Cardiac septum (tissue), 1 donor: ENCODE data around the gene RBBP8NL. TPM values are rescaled to one million over a fixed set of nuclear protein-coding genes. Genes with fewer than 3 reads are reported as not detected.

Experiments used
- DNase-seq: peaks from one replicate; pipeline ENCODE4 v3.0.0-alpha.2; 2020; ENCODE audit warnings: low spot score
- intact Hi-C: fragments of 100-400 bp; cut with DNase I; formaldehyde crosslinking; loops from one replicate; pipeline ENCODE4 v1.14.0; 2022
- total RNA-seq: library from RNA; stranded (reverse); fragmentation: NEBNext Ultra II Directional; extraction: Animal tissue kit (Norgen Biotek cat#: 25700); gene quantifications from one replicate; pipeline ENCODE4 v1.2.1, GENCODE V29; 2021
- donor health status: DM: no; HTN: no; CAD: no.

The RBBP8NL gene
- total RNA-seq, 1 donor from 2014 or later: not detected

- DNase-seq: no peak
Measured at GRCh38 chr20:62425281-62426058, 1.9 kb downstream of the RBBP8NL start.

GRCh38 chr20:62424249-62425107 is 2.9 kb downstream of the RBBP8NL start:
- no peak for DNase-seq
- intact Hi-C loops: no loop called here

More at GRCh38 chr20:62425281-62426058, 1.9 kb downstream of the RBBP8NL start:
- intact Hi-C loops: no loop called here

GRCh38 chr20:62423326-62423706 is 4.0 kb downstream of the RBBP8NL start:
- intact Hi-C loops: no loop called here
- no peak for DNase-seq

- intact Hi-C loops: no loop called here
- no peak for DNase-seq
Measured at GRCh38 chr20:62422636-62423325, 4.6 kb downstream of the RBBP8NL start.

GRCh38 chr20:62421716-62421990 is 5.7 kb downstream of the RBBP8NL start:
- intact Hi-C loops: no loop called here
- no peak for DNase-seq

- intact Hi-C loops: no loop called here
- DNase-seq: no peak
Measured at GRCh38 chr20:62420846-62421715, 6.3 kb downstream of the RBBP8NL start.

- intact Hi-C loops: loop anchor here (10.0 kb wide), 1 partner anchor 195 kb away; no protein-coding TSS in a partner anchor
- DNase-seq: no peak
Measured at GRCh38 chr20:62419759-62420158, 7.6 kb downstream of the RBBP8NL start.

- intact Hi-C loops: loop anchor here (10.0 kb wide), 1 partner anchor 196 kb away; no protein-coding TSS in a partner anchor
- no peak for DNase-seq
Measured at GRCh38 chr20:62418709-62419487, 8.4 kb downstream of the RBBP8NL start.

GRCh38 chr20:62417981-62418708 is 9.2 kb downstream of the RBBP8NL start:
- intact Hi-C loops: loop anchor here (10.0 kb wide), 1 partner anchor 197 kb away; no protein-coding TSS in a partner anchor
- DNase-seq: no peak

- intact Hi-C loops: loop anchor here (10.0 kb wide), 1 partner anchor 198 kb away; no protein-coding TSS in a partner anchor
- DNase-seq: no peak
Measured at GRCh38 chr20:62416651-62417637, 10.4 kb downstream of the RBBP8NL start.

GRCh38 chr20:62415354-62416111 is 11.8 kb downstream of the RBBP8NL start:
- DNase-seq: no peak
- intact Hi-C loops: loop anchor here (10.0 kb wide), 1 partner anchor 199 kb away; no protein-coding TSS in a partner anchor

- no peak for DNase-seq
- intact Hi-C loops: loop anchor here (10.0 kb wide), 1 partner anchor 201 kb away; no protein-coding TSS in a partner anchor
Measured at GRCh38 chr20:62413896-62414481, 13.3 kb downstream of the RBBP8NL start.

GRCh38 chr20:62413025-62413570 is 14.2 kb downstream of the RBBP8NL start:
- no peak for DNase-seq
- intact Hi-C loops: loop anchor here (10.0 kb wide), 1 partner anchor 202 kb away; no protein-coding TSS in a partner anchor

GRCh38 chr20:62412194-62413024 is 14.9 kb downstream of the RBBP8NL start:
- intact Hi-C loops: loop anchor here (10.0 kb wide), 1 partner anchor 202 kb away; no protein-coding TSS in a partner anchor
- no peak for DNase-seq
